HepG2 (cell line): ENCODE results near the gene DDR1. TPM values are rescaled to one million over a fixed set of nuclear protein-coding genes. Genes with fewer than 3 reads are reported as not detected.

ENCODE experiments used
- ATF4 ChIP-seq, 2 experiments: fragments of 450-650 bp in 1 of 2; sonication (generic) in 1 of 2; formaldehyde crosslinking; IDR thresholded peaks; 2 replicates each; pipeline versions ENCODE4 v1.5.0 to v1.8.0; 2020 to 2022; ENCODE audit warnings: mild to moderate bottlenecking in 1 of 2, missing genetic modification reagents in 1 of 2
- ATF7-NPFF ChIP-seq: sonication (generic); formaldehyde crosslinking; IDR thresholded peaks from 2 replicates; pipeline ENCODE4 v1.8.1; 2023; ENCODE audit warnings: mild to moderate bottlenecking, low read depth, missing genetic modification reagents, moderate library complexity
- BHLHE40 ChIP-seq: IDR thresholded peaks from 2 replicates; pipeline ENCODE4 v1.6.1; 2011; ENCODE audit warnings: low read length, improper control_type of control experiment
- CBFB ChIP-seq: sonication (generic); formaldehyde crosslinking; IDR thresholded peaks from 2 replicates; pipeline ENCODE4 v1.4.0; 2020; ENCODE audit warnings: missing genetic modification reagents
- ELK4 ChIP-seq: sonication (generic); formaldehyde crosslinking; IDR thresholded peaks from 2 replicates; pipeline ENCODE4 v1.9.0; 2021; ENCODE audit warnings: missing genetic modification reagents, borderline replicate concordance
- HBP1 ChIP-seq: IDR thresholded peaks from 2 replicates; pipeline ENCODE4 v1.6.1; 2016; ENCODE audit warnings: low read depth, control low read depth
- HNRNPH1 ChIP-seq: fragments of 200-400 bp; formaldehyde crosslinking; optimal IDR thresholded peaks from 2 replicates; pipeline ENCODE3; 2017; ENCODE audit warnings: mild to moderate bottlenecking, low read depth, low read length
- MAZ ChIP-seq, 2 experiments: sonication (generic) in 1 of 2; formaldehyde crosslinking in 1 of 2; IDR thresholded peaks; 2 replicates each; pipeline versions ENCODE4 v1.5.0 to v1.6.1; 2012 to 2020; ENCODE audit warnings: low read depth in 2 of 2, mild to moderate bottlenecking in 2 of 2, borderline replicate concordance in 1 of 2, improper control_type of control experiment in 1 of 2, low read length in 1 of 2, missing genetic modification reagents in 1 of 2, moderate library complexity in 1 of 2
- SKIL ChIP-seq: sonication (generic); formaldehyde crosslinking; IDR thresholded peaks from 2 replicates; pipeline ENCODE4 v1.8.0; 2022; ENCODE audit warnings: missing genetic modification reagents, mild to moderate bottlenecking, moderate library complexity, borderline replicate concordance
- TAF1 ChIP-seq: sonication (generic); formaldehyde crosslinking; IDR thresholded peaks from 2 replicates; pipeline ENCODE4 v1.4.0; 2020; ENCODE audit warnings: missing genetic modification reagents
- TEAD3 ChIP-seq: optimal IDR thresholded peaks from 2 replicates; pipeline ENCODE3; 2016; ENCODE audit warnings: borderline replicate concordance
- THYN1 ChIP-seq: sonication (generic); formaldehyde crosslinking; IDR thresholded peaks from 2 replicates; pipeline ENCODE4 v1.8.1; 2023; ENCODE audit warnings: low read depth, mild to moderate bottlenecking, moderate library complexity, missing genetic modification reagents, borderline replicate concordance
- ZBTB3 ChIP-seq: sonication (generic); formaldehyde crosslinking; IDR thresholded peaks from 2 replicates; pipeline ENCODE4 v1.4.0; 2020; ENCODE audit warnings: low read depth, mild to moderate bottlenecking, moderate library complexity, missing genetic modification reagents, borderline replicate concordance
- ZFAT ChIP-seq: sonication (generic); formaldehyde crosslinking; conservative IDR thresholded peaks from 2 replicates; pipeline ENCODE4 v1.8.1; 2023; ENCODE audit warnings: missing genetic modification reagents, inconsistent platforms
- ZNF331 ChIP-seq: sonication (generic); formaldehyde crosslinking; IDR thresholded peaks from 2 replicates; pipeline ENCODE4 v1.4.0; 2020; ENCODE audit warnings: missing genetic modification reagents
- ZNF430 ChIP-seq: sonication (generic); formaldehyde crosslinking; IDR thresholded peaks from 2 replicates; pipeline ENCODE4 v1.9.0; 2021; ENCODE audit warnings: mild to moderate bottlenecking, missing genetic modification reagents
- ZNF639 ChIP-seq: conservative IDR thresholded peaks from 2 replicates; pipeline ENCODE4 v1.6.1; 2018; ENCODE audit warnings: missing genetic modification reagents
- polyA plus RNA-seq, 8 experiments: library from polyadenylated mRNA; depleted of rRNA in 3 of 8; stranded (reverse) in 7 of 8; unstranded in 1 of 8; fragments of >200 nt; fragmentation: Illumina TruSeq in 4 of 8; extraction: Trizol in 4 of 8; gene quantifications; 2 replicates each; pipeline versions ENCODE4 v1.2.1 to v1.2.3, GENCODE V29; 2011 to 2016; ENCODE audit warnings: low read depth in 4 of 8, missing spikeins in 1 of 8, mixed read lengths in 1 of 8; ENCODE audit not compliant: insufficient read depth in 1 of 8
- total RNA-seq, 5 experiments: library from RNA; depleted of rRNA; stranded (reverse); fragments of >200 nt; fragmentation: Illumina TruSeq; extraction: Trizol; gene quantifications; 2 replicates each; pipeline ENCODE4 v1.2.3, GENCODE V29; 2016; ENCODE audit warnings: low read depth in 1 of 5

DDR1 gene
- total and polyA plus RNA-seq, 2 of the 13 experiments (the other 11 are each of a cell fraction or from before 2014, with no cell fraction given), result 16.7 to 20.2 TPM

GRCh38 chr6:30914076-30914853, 29.9 kb downstream of the DDR1 start, which contains the start of gene VARS2 (continued):
- no peak for TF ChIP-seq ELK4
- peak; percentile 99 for TF ChIP-seq ATF7-NPFF
- TF ChIP-seq TAF1 (CRISPR knock-in tag), result peak; percentile 89
- TF ChIP-seq HBP1 (CRISPR knock-in tag), result peak; percentile 71; the same call in 1 of the 2 replicates
- 0 out of 2 replicates have a peak, but pooled peaks have one; percentile 61 for TF ChIP-seq ZBTB3
- peak; percentile 52; the same call in 1 of the 2 replicates for TF ChIP-seq ZFAT (CRISPR knock-in tag)
- TF ChIP-seq TEAD3 (CRISPR knock-in tag), result peak; percentile 98
- TF ChIP-seq MAZ (IDR thresholded peaks at IDR 0.05; ENCODE audit: borderline replicate concordance, low read depth, low read length), result peak; percentile 80
- peak; percentile 89 for TF ChIP-seq MAZ (CRISPR knock-in tag; IDR thresholded peaks at IDR 0.05; ENCODE audit: low read depth)
- peak; percentile 27 for TF ChIP-seq HNRNPH1
- no peak for TF ChIP-seq BHLHE40
- TF ChIP-seq ZNF639 (CRISPR knock-in tag), result peak; percentile 87
- TF ChIP-seq THYN1, result no peak; the same call in 1 of the 2 replicates
- peak; percentile 94 for TF ChIP-seq ZNF331 (CRISPR knock-in tag)
- peak in 1 of 2 experiments; percentile 80; a peak in 2 of 4 replicates for TF ChIP-seq ATF4 (CRISPR knock-in tag; IDR thresholded peaks at IDR 0.05)
- TF ChIP-seq ZNF430 (CRISPR knock-in tag), result peak; percentile 97
- TF ChIP-seq SKIL, result peak; percentile 59; the same call in 1 of the 2 replicates
- TF ChIP-seq CBFB, result peak; percentile 89
